Activated T-cell treated with anti-CD3 and anti-CD28 coated beads for 1 hour (primary cell): ENCODE results near the gene PLK5.
"Not testable (repeated sequence)": the region's sequence is repeated elsewhere in the genome, so short reads cannot be mapped to it uniquely, and the experiment has no call there.

Experiments
- DNase-seq: peaks from one replicate; pipeline ENCODE4 v3.0.0-alpha.2; 2020; ENCODE audit warnings: low read depth

Gene PLK5

GRCh38 chr19:1523412-1524286 is at the start of gene PLK5:
Gene PLK5 (plus strand): TSS chr19:1524077. CDS start chr19:1526997, 2,920 bp downstream.
- no peak for DNase-seq

GRCh38 chr19:1474765-1475351 is 49.0 kb upstream of the PLK5 start:
- no peak for DNase-seq

GRCh38 chr19:1475751-1476437 is 48.0 kb upstream of the PLK5 start:
- DNase-seq = no peak

GRCh38 chr19:1477056-1477455 is 46.8 kb upstream of the PLK5 start:
- DNase-seq = not testable (repeated sequence)

GRCh38 chr19:1478934-1479707 is 44.8 kb upstream of the PLK5 start, which contains the start of gene C19orf25:
Gene C19orf25 (minus strand): TSS chr19:1479215. CDS start chr19:1478903, 312 bp downstream.
- DNase-seq = peak; percentile 88

- DNase-seq = no peak
Observed at GRCh38 chr19:1481224-1481892, 42.5 kb upstream of the PLK5 start.

GRCh38 chr19:1481893-1482360 is 42.0 kb upstream of the PLK5 start:
- DNase-seq = no peak

GRCh38 chr19:1482361-1483130 is 41.3 kb upstream of the PLK5 start:
- DNase-seq = no peak

GRCh38 chr19:1483131-1483978 is 40.5 kb upstream of the PLK5 start:
- no peak for DNase-seq

GRCh38 chr19:1483979-1484428 is 39.9 kb upstream of the PLK5 start:
- no peak for DNase-seq

- no peak for DNase-seq
Observed at GRCh38 chr19:1486720-1487575, 36.9 kb upstream of the PLK5 start.

- no peak for DNase-seq
Observed at GRCh38 chr19:1487576-1488281, 36.1 kb upstream of the PLK5 start.

GRCh38 chr19:1488282-1488601 is 35.6 kb upstream of the PLK5 start:
- no peak for DNase-seq

GRCh38 chr19:1489463-1490310 is 34.2 kb upstream of the PLK5 start:
- no peak for DNase-seq

GRCh38 chr19:1490311-1491113 is 33.4 kb upstream of the PLK5 start, which contains the start of gene PCSK4:
Gene PCSK4 (minus strand): TSS chr19:1490350. CDS start chr19:1490346, 4 bp downstream.
- DNase-seq = peak; percentile 98
